K562 (cell line): Measurements from ENCODE around the gene SETD3. TPM values are rescaled to one million over a fixed set of nuclear protein-coding genes. Genes with fewer than 3 reads are reported as not detected.

Experiments used
- ATAC-seq: fragments of 200-7000 bp; cut with Tn5 transposase; 3 replicates; pipeline ENCODE4 v1.9.1; 2020; ENCODE audit warnings: moderate library complexity
- BruUV-seq: library from RNA; stranded (reverse); fragments of 400-500 nt; replicated peaks from 2 replicates; lab custom pipeline; 2021; lab: Mats Ljungman, UMichigan
- CTCF ChIA-PET: fragments of 300-600 bp; formaldehyde crosslinking; extraction: SDS; loops from one replicate; lab custom pipeline; 2021; ENCODE audit warnings: low intra/inter-chr PET ratio; lab: Yijun Ruan, JAX
- POLR2A ChIA-PET: fragments of 300-600, 350-650 bp; sonication (Branson Sonifier 250); formaldehyde crosslinking; extraction: SDS; loops from one replicate; lab custom pipeline; 2021; ENCODE audit warnings: antibody characterized with exemption, inconsistent platforms; lab: Yijun Ruan, JAX
- DNase-seq, 4 experiments: peaks; one replicate each; pipeline versions ENCODE4 v3.0.0 to v3.0.0-alpha.2; 2011 to 2018; ENCODE audit warnings: low spot score in 3 of 4, mixed read lengths in 3 of 4; ENCODE audit errors: extremely low read depth in 1 of 4
- FAIRE-seq: peaks from 2 replicates; lab custom pipeline; 2011; peaks lifted over from hg19 to GRCh38; lab: Jason Lieb, UNC
- H2AFZ ChIP-seq: 2 replicates; pipeline ENCODE4 v1.6.0; 2011; ENCODE audit warnings: low read depth, low read length, control low read depth, inconsistent platforms
- H3K27ac ChIP-seq: fragments of 200-600 bp; 3 replicates; pipeline ENCODE4 v1.8.0; 2011; ENCODE audit warnings: low read depth, mild to moderate bottlenecking, control low read depth, inconsistent platforms, low read length, moderate library complexity, mixed read lengths; ENCODE audit errors: extremely low read depth
- H3K27me3 ChIP-seq, 2 experiments: fragments of 300-600 bp in 1 of 2; 2 replicates in 1 of 2; 3 replicates in 1 of 2; pipeline versions ENCODE4 v1.6.0 to v1.8.0; 2011; ENCODE audit warnings: inconsistent platforms in 2 of 2, low read length in 2 of 2, mild to moderate bottlenecking in 1 of 2, mixed read lengths in 1 of 2, moderate library complexity in 1 of 2; ENCODE audit not compliant: control insufficient read depth in 2 of 2, insufficient read depth in 2 of 2
- H3K36me3 ChIP-seq: fragments of 300-600 bp; 3 replicates; pipeline ENCODE4 v1.8.0; 2011; ENCODE audit warnings: mild to moderate bottlenecking, low read length, inconsistent platforms; ENCODE audit not compliant: control insufficient read depth, insufficient read depth
- H3K4me1 ChIP-seq, 2 experiments: fragments of 200-600 bp in 1 of 2; replicated peaks in 1 of 2; 2 replicates in 1 of 2; 3 replicates in 1 of 2; pipeline versions ENCODE4 v1.5.1 to v1.8.0; 2011; ENCODE audit warnings: inconsistent platforms in 2 of 2, low read length in 2 of 2, mild to moderate bottlenecking in 1 of 2, mixed read lengths in 1 of 2, moderate library complexity in 1 of 2; ENCODE audit not compliant: control insufficient read depth in 2 of 2, insufficient read depth in 2 of 2
- H3K4me2 ChIP-seq: 2 replicates; pipeline ENCODE4 v1.6.1; 2011; ENCODE audit warnings: low read length, control low read depth, inconsistent platforms, mixed read lengths; ENCODE audit not compliant: insufficient read depth
- H3K4me3 ChIP-seq: fragments of 200-600 bp; sonication (generic), shearing (Covaris generic); 2 replicates; pipeline ENCODE4 v1.5.1; 2016; ENCODE audit warnings: control low read depth, inconsistent platforms
- H3K79me2 ChIP-seq: fragments of 200-600 bp; 3 replicates; pipeline ENCODE4 v1.8.0; 2011; ENCODE audit warnings: low read length, inconsistent platforms; ENCODE audit not compliant: control insufficient read depth, insufficient read depth
- H3K9ac ChIP-seq, 2 experiments: 2 replicates each; pipeline versions ENCODE4 v1.6.0 to v1.6.1; 2011; ENCODE audit warnings: low read depth in 2 of 2, low read length in 2 of 2, control low read depth in 1 of 2, inconsistent platforms in 1 of 2, mild to moderate bottlenecking in 1 of 2, mixed read lengths in 1 of 2; ENCODE audit not compliant: insufficient read depth in 1 of 2
- H3K9me1 ChIP-seq: one replicate; pipeline ENCODE4 v1.6.0; 2011; ENCODE audit warnings: inconsistent platforms, mild to moderate bottlenecking, low read length, moderate library complexity; ENCODE audit not compliant: control insufficient read depth, insufficient read depth
- H3K9me3 ChIP-seq: replicated peaks from 2 replicates; pipeline ENCODE4 v1.5.1; 2011; ENCODE audit warnings: low read depth, low read length, inconsistent platforms; ENCODE audit not compliant: control insufficient read depth, insufficient read depth
- H4K20me1 ChIP-seq: replicated peaks from 2 replicates; pipeline ENCODE4 v1.6.1; 2011; ENCODE audit warnings: low read length, inconsistent platforms, mixed read lengths; ENCODE audit not compliant: control insufficient read depth, insufficient read depth
- ARID2 ChIP-seq: fragments of 450-650 bp; IDR thresholded peaks from 2 replicates; pipeline ENCODE4 v1.6.1; 2017; ENCODE audit warnings: antibody characterized with exemption, mild to moderate bottlenecking
- BACH1 ChIP-seq: fragments of 200-800 bp; sonication (Bioruptor generic); IDR thresholded peaks from 2 replicates; pipeline ENCODE4 v1.6.1; 2016; ENCODE audit warnings: missing genetic modification characterization, missing compliant biosample characterization
- ETV6 ChIP-seq, 3 experiments: fragments of 150-350 bp in 1 of 3; sonication (generic) in 1 of 3; formaldehyde crosslinking in 1 of 3; IDR thresholded peaks; 2 replicates each; pipeline versions ENCODE4 v1.6.1 to v1.8.0; 2014 to 2022; ENCODE audit warnings: borderline replicate concordance in 2 of 3, low read depth in 2 of 3, antibody characterized with exemption in 1 of 3, low read length in 1 of 3, mild to moderate bottlenecking in 1 of 3, missing genetic modification reagents in 1 of 3
- FIP1L1 ChIP-seq: fragments of 200-400 bp; formaldehyde crosslinking; IDR thresholded peaks from 2 replicates; pipeline ENCODE4 v1.6.1; 2018; ENCODE audit warnings: mild to moderate bottlenecking, low read depth, low read length; ENCODE audit not compliant: poor library complexity, severe bottlenecking
- HDAC3 ChIP-seq: fragments of 450-650 bp; IDR thresholded peaks from 2 replicates; pipeline ENCODE4 v1.6.1; 2018; ENCODE audit warnings: borderline replicate concordance, mild to moderate bottlenecking, moderate library complexity; ENCODE audit not compliant: partially characterized antibody
- ZNF124 ChIP-seq: sonication (generic); formaldehyde crosslinking; IDR thresholded peaks from 2 replicates; pipeline ENCODE4 v1.8.1; 2022; ENCODE audit warnings: missing genetic modification reagents
- ZNF165 ChIP-seq: fragments of 250-450 bp; sonication (Bioruptor Pico); IDR thresholded peaks from 2 replicates; pipeline ENCODE4 v1.4.0; 2020; ENCODE audit warnings: borderline replicate concordance
- ZNF551 ChIP-seq: fragments of 250-450 bp; sonication (Bioruptor Pico); IDR thresholded peaks from 2 replicates; pipeline ENCODE4 v1.5.0; 2021; ENCODE audit warnings: mild to moderate bottlenecking, moderate library complexity
- ZNF764 ChIP-seq: fragments of 250-450 bp; sonication (Bioruptor Pico); IDR thresholded peaks from 2 replicates; pipeline ENCODE4 v1.4.0; 2020; ENCODE audit warnings: low read depth, mild to moderate bottlenecking, moderate library complexity
- ZNF780A ChIP-seq: fragments of 250-450 bp; sonication (Bioruptor Pico); IDR thresholded peaks from 2 replicates; pipeline ENCODE4 v1.5.0; 2021; ENCODE audit warnings: mild to moderate bottlenecking
- WGBS: fragments of 100-300 bp; shearing (Covaris generic); methylation state at CpG from one replicate; pipeline ENCODE4 v1.1.6; 2016; ENCODE audit warnings: low coverage, mixed read lengths; ENCODE audit not compliant: insufficient coverage; ENCODE audit errors: missing lambda C conversion rate; 5-methylcytosine and 5-hydroxymethylcytosine counted together
- in situ Hi-C: fragments of 300-500 bp; cut with MboI; formaldehyde crosslinking; loops from 4 replicates; pipeline ENCODE4 v1.15.0; 2018; ENCODE audit warnings: inconsistent platforms, mixed read lengths
- intact Hi-C: fragments of 100-400 bp; cut with micrococcal nuclease; formaldehyde crosslinking; loops from 2 replicates; pipeline ENCODE4 v1.14.2; 2022
- polyA plus RNA-seq, 8 experiments: library from polyadenylated mRNA; depleted of rRNA in 4 of 8; stranded (reverse) in 5 of 8; unstranded in 3 of 8; fragments of >200 nt; fragmentation: Nextera tagmentation in 2 of 8; fragmentation: Illumina TruSeq in 1 of 8; extraction: Ambion mirVana in 2 of 8; extraction: Trizol in 1 of 8; gene quantifications; 2 replicates each; pipeline versions ENCODE4 v1.2.1 to v1.2.3, GENCODE V29; 2011 to 2014; ENCODE audit warnings: inconsistent platforms in 1 of 8, missing spikeins in 1 of 8
- total RNA-seq, 7 experiments: library from RNA; depleted of rRNA in 6 of 7; stranded (reverse); fragments of >200 nt in 6 of 7; fragmentation: Illumina TruSeq in 2 of 7; extraction: Trizol in 2 of 7; gene quantifications; 2 replicates each; pipeline versions ENCODE4 v1.2.1 to v1.2.3, GENCODE V29; 2011 to 2021; ENCODE audit warnings: low replicate concordance in 1 of 7
- TF ChIP-seq, protein P1 (sequence below): IDR thresholded peaks from 3 replicates; pipeline ENCODE4 v1.6.1; 2011; ENCODE audit warnings: borderline replicate concordance, mild to moderate bottlenecking, moderate library complexity; ENCODE audit not compliant: insufficient read length; ENCODE audit errors: extremely low read depth
- TF ChIP-seq, protein P2 (sequence below): fragments of 200-400 bp; formaldehyde crosslinking; IDR thresholded peaks from 2 replicates; pipeline ENCODE4 v1.6.1; 2017; ENCODE audit warnings: mild to moderate bottlenecking, low read depth, low read length, moderate library complexity
- TF ChIP-seq, protein P3 (sequence below): fragments of 450-650 bp; formaldehyde crosslinking; IDR thresholded peaks from 2 replicates; pipeline ENCODE4 v1.4.0; 2020; ENCODE audit warnings: mild to moderate bottlenecking, moderate library complexity
- TF ChIP-seq, protein P4 (sequence below): sonication (generic); formaldehyde crosslinking; IDR thresholded peaks from 2 replicates; pipeline ENCODE4 v1.9.0; 2022; ENCODE audit warnings: mild to moderate bottlenecking, missing genetic modification reagents

Gene SETD3
- total and polyA plus RNA-seq, 9 of the 15 experiments (the other 6 are each of a cell fraction or from before 2014, with no cell fraction given): 8.5 to 35.9 (median 26.5) TPM

DNA sequence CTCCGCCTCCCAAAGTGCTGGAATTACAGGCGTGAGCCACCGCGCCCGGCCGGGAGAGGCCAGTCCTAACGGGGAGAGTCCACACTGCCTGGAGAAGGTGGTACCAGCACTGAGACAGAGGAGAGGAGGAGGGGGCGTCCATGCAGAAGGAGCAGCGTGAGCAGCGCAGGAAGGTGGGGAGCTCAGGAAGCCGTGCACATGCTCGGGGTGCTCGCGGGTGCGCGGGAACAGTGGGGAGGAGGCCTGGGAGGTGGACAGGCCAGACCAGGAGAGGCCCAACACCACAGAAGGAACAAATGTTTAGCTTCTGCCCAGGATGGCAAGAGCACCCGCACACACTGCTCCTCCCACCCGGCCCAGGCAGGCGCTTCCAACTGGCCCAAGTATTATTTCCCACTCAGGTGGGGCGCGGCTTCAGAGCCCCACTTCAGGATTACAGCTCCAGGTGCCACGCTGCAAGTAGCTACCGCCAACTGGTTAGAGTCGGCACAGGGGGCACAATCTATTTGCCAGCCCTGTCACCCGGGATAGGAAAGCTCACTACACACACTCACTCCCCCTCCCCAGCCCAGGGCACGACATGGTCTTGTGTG lies 127.9 kb downstream of the SETD3 start:
- no peaks in the 10 kb centered on the region for H3K36me3 ChIP-seq
- no peak overlapping the region for H3K27ac ChIP-seq
- DNase-seq (no peak), ATAC-seq (no peak), FAIRE-seq (no peak)
- H3K9ac ChIP-seq: no peak overlapping the region
- in situ Hi-C loops (no loop called here), intact Hi-C loops (no loop called here)
- no peak overlapping the region for H2AFZ ChIP-seq
- ChIA-PET POLR2A (interaction anchor here (0.8 kb wide), 1 partner anchor 35 kb away, joined by 3 read pairs; no protein-coding TSS in a partner anchor), CTCF (no interaction called here)
- no peaks in the 10 kb centered on the region for H3K9me3 ChIP-seq
- WGBS: 3% methylated on average over 16 of the region's 26 CpGs
- H3K4me3 ChIP-seq: no peak overlapping the region
- H3K79me2 ChIP-seq: no peaks in the 10 kb centered on the region
- H3K9me1 ChIP-seq: no peaks in the 10 kb centered on the region
- no peaks in the 10 kb centered on the region; the same call in 1 of the 2 replicates for H4K20me1 ChIP-seq
- BruUV-seq: no TSS peak
- H3K4me2 ChIP-seq: no peak overlapping the region
- H3K4me1 ChIP-seq: no peaks in the 10 kb centered on the region
- H3K27me3 ChIP-seq: peaks cover 2 to 45% of the 10 kb centered on the region in 2 experiments; a peak in 3 of 5 replicates
- TF ChIP-seq ZNF124 (CRISPR knock-in tag): no peak
- TF ChIP-seq HDAC3: no peak
- TF ChIP-seq, protein P1, sequence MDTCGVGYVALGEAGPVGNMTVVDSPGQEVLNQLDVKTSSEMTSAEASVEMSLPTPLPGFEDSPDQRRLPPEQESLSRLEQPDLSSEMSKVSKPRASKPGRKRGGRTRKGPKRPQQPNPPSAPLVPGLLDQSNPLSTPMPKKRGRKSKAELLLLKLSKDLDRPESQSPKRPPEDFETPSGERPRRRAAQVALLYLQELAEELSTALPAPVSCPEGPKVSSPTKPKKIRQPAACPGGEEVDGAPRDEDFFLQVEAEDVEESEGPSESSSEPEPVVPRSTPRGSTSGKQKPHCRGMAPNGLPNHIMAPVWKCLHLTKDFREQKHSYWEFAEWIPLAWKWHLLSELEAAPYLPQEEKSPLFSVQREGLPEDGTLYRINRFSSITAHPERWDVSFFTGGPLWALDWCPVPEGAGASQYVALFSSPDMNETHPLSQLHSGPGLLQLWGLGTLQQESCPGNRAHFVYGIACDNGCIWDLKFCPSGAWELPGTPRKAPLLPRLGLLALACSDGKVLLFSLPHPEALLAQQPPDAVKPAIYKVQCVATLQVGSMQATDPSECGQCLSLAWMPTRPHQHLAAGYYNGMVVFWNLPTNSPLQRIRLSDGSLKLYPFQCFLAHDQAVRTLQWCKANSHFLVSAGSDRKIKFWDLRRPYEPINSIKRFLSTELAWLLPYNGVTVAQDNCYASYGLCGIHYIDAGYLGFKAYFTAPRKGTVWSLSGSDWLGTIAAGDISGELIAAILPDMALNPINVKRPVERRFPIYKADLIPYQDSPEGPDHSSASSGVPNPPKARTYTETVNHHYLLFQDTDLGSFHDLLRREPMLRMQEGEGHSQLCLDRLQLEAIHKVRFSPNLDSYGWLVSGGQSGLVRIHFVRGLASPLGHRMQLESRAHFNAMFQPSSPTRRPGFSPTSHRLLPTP: no peak
- TF ChIP-seq, protein P2, sequence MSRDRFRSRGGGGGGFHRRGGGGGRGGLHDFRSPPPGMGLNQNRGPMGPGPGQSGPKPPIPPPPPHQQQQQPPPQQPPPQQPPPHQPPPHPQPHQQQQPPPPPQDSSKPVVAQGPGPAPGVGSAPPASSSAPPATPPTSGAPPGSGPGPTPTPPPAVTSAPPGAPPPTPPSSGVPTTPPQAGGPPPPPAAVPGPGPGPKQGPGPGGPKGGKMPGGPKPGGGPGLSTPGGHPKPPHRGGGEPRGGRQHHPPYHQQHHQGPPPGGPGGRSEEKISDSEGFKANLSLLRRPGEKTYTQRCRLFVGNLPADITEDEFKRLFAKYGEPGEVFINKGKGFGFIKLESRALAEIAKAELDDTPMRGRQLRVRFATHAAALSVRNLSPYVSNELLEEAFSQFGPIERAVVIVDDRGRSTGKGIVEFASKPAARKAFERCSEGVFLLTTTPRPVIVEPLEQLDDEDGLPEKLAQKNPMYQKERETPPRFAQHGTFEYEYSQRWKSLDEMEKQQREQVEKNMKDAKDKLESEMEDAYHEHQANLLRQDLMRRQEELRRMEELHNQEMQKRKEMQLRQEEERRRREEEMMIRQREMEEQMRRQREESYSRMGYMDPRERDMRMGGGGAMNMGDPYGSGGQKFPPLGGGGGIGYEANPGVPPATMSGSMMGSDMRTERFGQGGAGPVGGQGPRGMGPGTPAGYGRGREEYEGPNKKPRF: no peak
- no peak for TF ChIP-seq ZNF780A (CRISPR knock-in tag)
- no peak for TF ChIP-seq ARID2
- no peak for TF ChIP-seq ZNF165 (CRISPR knock-in tag)
- TF ChIP-seq, protein P3, sequence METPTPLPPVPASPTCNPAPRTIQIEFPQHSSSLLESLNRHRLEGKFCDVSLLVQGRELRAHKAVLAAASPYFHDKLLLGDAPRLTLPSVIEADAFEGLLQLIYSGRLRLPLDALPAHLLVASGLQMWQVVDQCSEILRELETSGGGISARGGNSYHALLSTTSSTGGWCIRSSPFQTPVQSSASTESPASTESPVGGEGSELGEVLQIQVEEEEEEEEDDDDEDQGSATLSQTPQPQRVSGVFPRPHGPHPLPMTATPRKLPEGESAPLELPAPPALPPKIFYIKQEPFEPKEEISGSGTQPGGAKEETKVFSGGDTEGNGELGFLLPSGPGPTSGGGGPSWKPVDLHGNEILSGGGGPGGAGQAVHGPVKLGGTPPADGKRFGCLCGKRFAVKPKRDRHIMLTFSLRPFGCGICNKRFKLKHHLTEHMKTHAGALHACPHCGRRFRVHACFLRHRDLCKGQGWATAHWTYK (CRISPR knock-in tag): no peak
- TF ChIP-seq FIP1L1: no peak
- no peak for TF ChIP-seq ZNF764 (CRISPR knock-in tag)
- TF ChIP-seq ZNF551 (CRISPR knock-in tag): no peak
- TF ChIP-seq, protein P4, sequence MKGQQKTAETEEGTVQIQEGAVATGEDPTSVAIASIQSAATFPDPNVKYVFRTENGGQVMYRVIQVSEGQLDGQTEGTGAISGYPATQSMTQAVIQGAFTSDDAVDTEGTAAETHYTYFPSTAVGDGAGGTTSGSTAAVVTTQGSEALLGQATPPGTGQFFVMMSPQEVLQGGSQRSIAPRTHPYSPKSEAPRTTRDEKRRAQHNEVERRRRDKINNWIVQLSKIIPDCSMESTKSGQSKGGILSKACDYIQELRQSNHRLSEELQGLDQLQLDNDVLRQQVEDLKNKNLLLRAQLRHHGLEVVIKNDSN: no peak
- no peak for TF ChIP-seq ETV6 (IDR thresholded peaks at IDR 0.05; ENCODE audit: borderline replicate concordance in 1 of 2, low read depth in 2 of 2, low read length in 1 of 2)
- no peak for TF ChIP-seq ETV6 (CRISPR knock-in tag; IDR thresholded peaks at IDR 0.05; ENCODE audit: borderline replicate concordance)
- no peak for TF ChIP-seq BACH1 (tag)
